PFSK-1 (cell line): Measurements from ENCODE around the gene SPEM2.

ENCODE experiments used
- FOXP2 ChIP-seq: optimal IDR thresholded peaks from 2 replicates; pipeline ENCODE3; 2011; ENCODE audit warnings: borderline replicate concordance, control low read depth, inconsistent platforms; ENCODE audit not compliant: insufficient read depth; ENCODE audit errors: extremely low read length, extremely low read depth
- POLR2AphosphoS5 ChIP-seq: IDR thresholded peaks from 2 replicates; pipeline ENCODE4 v1.6.1; 2012; ENCODE audit warnings: low read depth, mild to moderate bottlenecking, control low read depth, low read length, moderate library complexity
- SIN3A ChIP-seq: IDR thresholded peaks from 2 replicates; pipeline ENCODE4 v1.6.1; 2012; ENCODE audit warnings: mild to moderate bottlenecking, low read length, moderate library complexity, borderline replicate concordance; ENCODE audit not compliant: insufficient read depth
- TAF1 ChIP-seq: IDR thresholded peaks from 2 replicates; pipeline ENCODE4 v1.6.1; 2012; ENCODE audit warnings: low read length, control low read depth, borderline replicate concordance; ENCODE audit not compliant: insufficient read depth
- TF ChIP-seq, protein P1 (sequence below), 2 experiments: IDR thresholded peaks; 2 replicates each; pipeline versions ENCODE4 v1.6.1 to v1.8.0; 2011 to 2012; ENCODE audit warnings: low read depth in 2 of 2, low read length in 2 of 2, control low read depth in 1 of 2, inconsistent platforms in 1 of 2, mild to moderate bottlenecking in 1 of 2, moderate library complexity in 1 of 2; ENCODE audit not compliant: insufficient read depth in 1 of 2

SPEM2 gene

DNA sequence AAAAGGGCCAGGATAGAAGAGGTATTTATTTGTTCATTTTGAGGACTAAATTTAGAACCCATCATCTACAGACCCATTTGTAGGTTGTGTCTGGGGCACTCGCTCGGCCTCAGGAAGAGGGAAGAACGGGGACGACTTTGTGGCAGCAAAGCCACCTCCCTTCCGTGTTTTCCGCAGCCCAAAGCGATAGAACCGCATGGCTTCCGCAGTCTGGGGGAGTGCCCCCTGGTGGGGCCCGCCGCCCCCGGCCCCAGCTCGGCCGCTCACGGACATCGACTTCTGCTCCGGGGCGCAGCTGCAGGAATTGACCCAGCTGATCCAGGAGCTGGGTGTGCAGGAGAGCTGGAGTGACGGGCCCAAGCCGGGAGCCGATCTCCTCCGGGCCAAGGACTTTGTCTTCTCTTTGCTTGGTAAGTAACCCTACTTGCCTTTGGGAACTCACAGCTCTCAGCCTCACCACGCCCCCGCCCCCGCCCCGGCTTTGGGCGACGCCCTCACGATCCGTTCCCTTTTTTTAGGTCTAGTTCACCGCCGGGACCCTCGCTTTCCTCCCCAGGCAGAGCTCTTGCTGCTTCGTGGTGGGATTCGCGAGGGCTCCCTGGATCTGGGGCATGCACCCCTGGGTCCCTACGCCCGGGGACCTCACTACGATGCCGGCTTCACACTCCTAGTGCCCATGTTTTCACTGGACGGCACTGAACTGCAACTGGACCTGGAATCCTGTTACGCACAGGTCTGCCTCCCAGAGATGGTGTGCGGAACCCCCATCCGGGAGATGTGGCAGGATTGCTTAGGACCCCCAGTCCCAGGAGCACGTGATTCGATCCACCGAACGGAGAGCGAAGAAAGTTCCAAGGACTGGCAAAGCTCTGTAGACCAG is 10.5 kb downstream of the SPEM2 start:
- TF ChIP-seq SIN3A (no peak), POLR2AphosphoS5 (no peak), FOXP2 (no peak), TAF1 (no peak)
- TF ChIP-seq, protein P1, sequence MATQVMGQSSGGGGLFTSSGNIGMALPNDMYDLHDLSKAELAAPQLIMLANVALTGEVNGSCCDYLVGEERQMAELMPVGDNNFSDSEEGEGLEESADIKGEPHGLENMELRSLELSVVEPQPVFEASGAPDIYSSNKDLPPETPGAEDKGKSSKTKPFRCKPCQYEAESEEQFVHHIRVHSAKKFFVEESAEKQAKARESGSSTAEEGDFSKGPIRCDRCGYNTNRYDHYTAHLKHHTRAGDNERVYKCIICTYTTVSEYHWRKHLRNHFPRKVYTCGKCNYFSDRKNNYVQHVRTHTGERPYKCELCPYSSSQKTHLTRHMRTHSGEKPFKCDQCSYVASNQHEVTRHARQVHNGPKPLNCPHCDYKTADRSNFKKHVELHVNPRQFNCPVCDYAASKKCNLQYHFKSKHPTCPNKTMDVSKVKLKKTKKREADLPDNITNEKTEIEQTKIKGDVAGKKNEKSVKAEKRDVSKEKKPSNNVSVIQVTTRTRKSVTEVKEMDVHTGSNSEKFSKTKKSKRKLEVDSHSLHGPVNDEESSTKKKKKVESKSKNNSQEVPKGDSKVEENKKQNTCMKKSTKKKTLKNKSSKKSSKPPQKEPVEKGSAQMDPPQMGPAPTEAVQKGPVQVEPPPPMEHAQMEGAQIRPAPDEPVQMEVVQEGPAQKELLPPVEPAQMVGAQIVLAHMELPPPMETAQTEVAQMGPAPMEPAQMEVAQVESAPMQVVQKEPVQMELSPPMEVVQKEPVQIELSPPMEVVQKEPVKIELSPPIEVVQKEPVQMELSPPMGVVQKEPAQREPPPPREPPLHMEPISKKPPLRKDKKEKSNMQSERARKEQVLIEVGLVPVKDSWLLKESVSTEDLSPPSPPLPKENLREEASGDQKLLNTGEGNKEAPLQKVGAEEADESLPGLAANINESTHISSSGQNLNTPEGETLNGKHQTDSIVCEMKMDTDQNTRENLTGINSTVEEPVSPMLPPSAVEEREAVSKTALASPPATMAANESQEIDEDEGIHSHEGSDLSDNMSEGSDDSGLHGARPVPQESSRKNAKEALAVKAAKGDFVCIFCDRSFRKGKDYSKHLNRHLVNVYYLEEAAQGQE (IDR thresholded peaks at IDR 0.05; ENCODE audit: insufficient read depth in 1 of 2, low read depth in 2 of 2, low read length in 2 of 2), result no peak

DNA sequence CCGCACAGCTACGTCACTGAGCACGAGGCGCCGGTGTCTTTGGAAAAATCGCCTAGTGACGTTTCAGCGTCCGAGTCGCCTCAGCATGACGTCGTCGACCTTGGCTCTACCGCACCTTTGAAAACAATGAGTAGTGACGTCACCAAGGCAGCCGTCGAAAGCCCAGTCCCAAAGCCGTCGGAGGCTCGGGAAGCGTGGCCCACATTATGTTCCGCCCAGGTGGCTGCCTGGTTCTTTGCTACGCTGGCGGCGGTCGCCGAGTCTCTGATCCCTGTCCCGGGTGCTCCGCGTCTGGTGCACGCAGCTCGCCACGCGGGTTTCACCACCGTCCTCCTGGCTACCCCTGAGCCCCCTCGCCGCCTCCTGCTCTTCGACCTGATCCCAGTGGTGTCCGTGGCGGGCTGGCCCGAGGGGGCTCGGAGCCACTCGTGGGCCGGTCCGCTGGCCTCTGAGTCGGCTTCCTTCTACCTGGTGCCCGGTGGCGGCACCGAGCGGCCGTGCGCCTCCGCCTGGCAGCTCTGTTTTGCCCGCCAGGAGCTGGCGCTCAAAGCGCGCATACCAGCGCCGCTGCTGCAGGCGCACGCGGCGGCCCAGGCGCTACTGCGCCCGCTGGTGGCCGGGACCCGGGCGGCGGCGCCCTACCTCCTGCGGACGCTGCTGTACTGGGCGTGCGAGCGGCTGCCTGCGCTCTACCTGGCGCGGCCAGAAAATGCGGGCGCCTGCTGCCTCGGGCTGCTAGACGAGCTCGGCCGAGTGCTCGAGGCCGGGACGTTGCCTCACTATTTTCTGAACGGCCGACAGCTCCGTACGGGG is 11.3 kb downstream of the SPEM2 start:
- TF ChIP-seq TAF1, result no peak

DNA sequence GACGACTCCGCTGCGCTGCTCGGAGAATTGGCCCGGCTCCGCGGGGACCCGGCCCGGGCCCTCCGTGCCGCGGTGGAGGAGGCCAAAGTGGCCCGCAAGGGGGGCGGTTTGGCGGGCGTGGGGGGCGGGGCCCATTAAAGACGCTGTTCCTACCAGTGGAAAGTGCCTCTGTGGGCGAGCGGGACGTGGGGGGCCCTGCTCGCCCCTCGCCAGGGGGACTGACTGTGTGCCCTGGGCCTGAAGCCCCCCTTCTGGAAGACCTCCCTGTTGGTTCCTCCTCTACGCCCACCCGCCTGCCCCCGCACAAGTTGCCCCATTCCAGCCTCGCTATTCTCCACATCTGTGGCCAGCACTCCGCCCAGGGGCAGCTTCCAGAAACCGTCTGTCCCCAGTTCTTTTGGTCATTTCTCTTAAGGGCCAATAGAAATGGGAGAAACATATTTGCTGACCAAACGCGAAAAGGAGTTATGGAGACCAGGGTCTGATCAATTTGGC is 12.0 kb downstream of the SPEM2 start:
- TF ChIP-seq FOXP2 (no peak), SIN3A (no peak), POLR2AphosphoS5 (no peak), TAF1 (no peak)
- TF ChIP-seq, protein P1 (IDR thresholded peaks at IDR 0.05; ENCODE audit: insufficient read depth in 1 of 2, low read depth in 2 of 2, low read length in 2 of 2), result no peak

DNA sequence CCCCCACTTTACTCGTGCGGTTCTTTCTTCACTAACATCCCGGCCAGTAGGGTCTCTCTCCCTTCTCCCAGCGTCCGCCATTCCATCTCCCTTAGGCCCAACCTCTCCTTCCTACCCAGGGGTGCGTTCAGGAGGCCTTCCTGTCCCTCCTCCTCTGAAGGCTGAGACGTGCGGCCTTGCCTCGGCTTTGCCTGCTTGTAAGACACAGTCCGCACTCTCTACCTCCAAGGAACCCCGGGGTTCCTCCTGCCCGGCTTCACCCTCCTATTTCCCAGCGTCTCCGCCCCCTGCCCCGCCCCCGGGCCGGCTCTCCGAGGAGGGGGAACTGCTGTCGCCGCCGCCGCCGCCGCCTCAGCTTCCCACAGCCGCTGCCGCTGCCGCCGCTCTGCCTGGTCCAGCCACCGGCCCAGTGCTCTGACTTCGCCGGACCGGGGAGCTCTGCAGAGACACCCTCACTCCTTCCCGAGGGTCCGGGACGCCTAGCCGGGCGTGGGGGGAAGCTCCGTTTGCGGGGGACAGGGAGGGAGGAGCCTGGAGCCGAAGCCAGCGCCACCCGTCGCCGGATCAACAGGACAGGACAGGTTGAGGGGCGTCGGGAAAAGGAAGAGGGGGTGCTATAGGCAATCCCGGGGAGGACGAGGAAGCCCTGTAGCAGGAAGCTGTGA is 12.7 kb downstream of the SPEM2 start:
- TF ChIP-seq TAF1 (no peak), SIN3A (no peak), FOXP2 (no peak), POLR2AphosphoS5 (no peak)
- TF ChIP-seq, protein P1 (IDR thresholded peaks at IDR 0.05; ENCODE audit: insufficient read depth in 1 of 2, low read depth in 2 of 2, low read length in 2 of 2), result no peak

DNA sequence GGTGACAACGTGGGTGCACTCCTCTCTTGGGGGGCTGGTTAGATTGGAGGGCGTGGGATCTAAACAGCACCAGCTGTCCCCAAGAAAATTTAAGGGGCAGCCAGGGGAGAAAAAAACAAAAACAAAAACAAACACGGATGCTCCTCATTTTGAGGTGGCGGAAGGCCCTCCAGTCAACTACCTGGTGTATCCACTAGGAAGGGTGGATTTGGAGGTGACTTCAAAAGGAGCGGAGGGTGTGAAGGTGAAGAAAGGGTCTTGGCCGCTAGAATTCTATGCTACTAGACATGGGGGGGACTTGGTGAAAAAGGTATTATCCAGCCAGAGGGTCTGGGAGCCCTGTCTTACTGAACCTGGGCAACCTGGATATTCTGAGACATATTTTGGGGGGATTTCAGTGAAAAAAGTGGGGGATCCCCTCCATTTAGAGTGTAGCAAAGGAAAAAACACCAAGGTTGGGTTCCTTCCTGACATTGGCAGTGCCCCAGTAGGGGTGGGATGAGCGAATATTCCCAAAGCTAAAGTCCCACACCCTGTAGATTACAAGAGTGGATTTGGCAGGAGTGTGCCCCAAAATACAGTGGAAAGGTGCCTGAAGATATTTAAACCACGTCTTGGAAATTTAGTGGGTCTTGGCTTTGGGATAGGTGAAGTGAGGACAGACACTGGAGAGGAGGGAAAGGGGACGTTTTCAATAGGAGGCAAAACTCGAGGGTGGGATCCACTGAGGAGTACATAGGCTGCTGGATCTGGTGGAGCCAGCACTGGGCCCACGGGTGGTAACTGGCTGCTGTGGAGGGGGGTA is 13.4 kb downstream of the SPEM2 start:
- TF ChIP-seq FOXP2, result no peak
- TF ChIP-seq POLR2AphosphoS5, result no peak
- TF ChIP-seq SIN3A, result no peak
- no peak for TF ChIP-seq TAF1
- TF ChIP-seq, protein P1 (IDR thresholded peaks at IDR 0.05; ENCODE audit: insufficient read depth in 1 of 2, low read depth in 2 of 2, low read length in 2 of 2), result no peak
